ENCODE data around the gene FGF10. TPM values are rescaled to one million over a fixed set of nuclear protein-coding genes. Genes with fewer than 3 reads are reported as not detected.

The FGF10 gene
- total and polyA plus RNA-seq, 2 donors: 0.59 to 0.99 TPM

DNA sequence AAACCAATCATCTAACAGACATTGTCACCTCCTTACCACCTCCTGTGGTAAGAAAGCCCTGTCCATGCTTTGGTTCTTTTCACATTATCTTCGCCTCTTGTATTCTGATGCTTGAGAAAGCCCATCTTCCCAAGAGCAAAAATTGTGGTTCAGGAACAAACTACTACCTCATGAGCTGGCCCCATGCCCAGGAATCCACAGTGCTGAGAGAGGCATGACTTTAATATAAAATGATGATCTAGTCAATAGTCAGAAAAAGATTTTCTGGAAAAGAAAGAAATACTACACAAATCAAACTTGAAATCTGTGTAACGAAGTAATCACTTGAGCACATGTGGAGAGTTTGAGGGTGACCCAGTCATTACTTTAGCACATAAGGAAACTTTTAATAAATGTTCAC, 94.7 kb downstream of the FGF10 start:
- H3K36me3 ChIP-seq (ENCODE audit: control insufficient read depth in 2 of 2, insufficient read depth in 2 of 2, low read length in 1 of 2): no peaks in the 10 kb centered on the region
- no peaks in the 10 kb centered on the region for H3K27me3 ChIP-seq (ENCODE audit: control insufficient read depth in 2 of 2, insufficient read depth in 1 of 2, low read length in 1 of 2)
- no peak overlapping the region for H3K27ac ChIP-seq (ENCODE audit: low read depth in 1 of 2, low read length in 1 of 2)
- 88% methylated on average over 2 of the region's 2 CpGs for WGBS
- H3K9me3 ChIP-seq (ENCODE audit: control insufficient read depth in 2 of 2, insufficient read depth in 1 of 2, low read length in 1 of 2): no peaks in the 10 kb centered on the region
- H3K4me3 ChIP-seq (ENCODE audit: low read length in 2 of 2): no peak overlapping the region
- H3K4me1 ChIP-seq (ENCODE audit: control insufficient read depth in 2 of 2, insufficient read depth in 2 of 2, low read length in 2 of 2): no peaks in the 10 kb centered on the region
- no peak for DNase-seq (ENCODE audit: low read depth in 6 of 9, low spot score in 9 of 9)

DNA sequence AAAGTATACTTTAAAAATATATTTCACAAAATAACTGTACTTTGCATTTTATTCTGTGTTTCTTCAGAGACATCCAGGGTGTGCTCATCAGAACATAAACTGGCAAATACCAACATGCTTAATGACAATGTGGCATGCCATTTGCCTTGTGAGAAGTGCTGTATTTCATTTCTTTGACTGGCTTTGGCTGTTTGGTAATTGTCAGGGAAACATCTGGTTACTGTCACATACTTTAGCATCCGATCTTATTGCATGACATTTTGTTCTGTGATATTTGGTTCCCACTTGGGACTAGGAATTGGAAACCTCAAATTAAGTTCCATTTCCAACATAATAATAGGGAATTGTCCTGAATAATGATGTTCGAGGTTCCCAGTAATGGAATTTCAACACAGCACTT, 96.5 kb downstream of the FGF10 start:
- no peak for DNase-seq (ENCODE audit: low read depth in 6 of 9, low spot score in 9 of 9)

DNA sequence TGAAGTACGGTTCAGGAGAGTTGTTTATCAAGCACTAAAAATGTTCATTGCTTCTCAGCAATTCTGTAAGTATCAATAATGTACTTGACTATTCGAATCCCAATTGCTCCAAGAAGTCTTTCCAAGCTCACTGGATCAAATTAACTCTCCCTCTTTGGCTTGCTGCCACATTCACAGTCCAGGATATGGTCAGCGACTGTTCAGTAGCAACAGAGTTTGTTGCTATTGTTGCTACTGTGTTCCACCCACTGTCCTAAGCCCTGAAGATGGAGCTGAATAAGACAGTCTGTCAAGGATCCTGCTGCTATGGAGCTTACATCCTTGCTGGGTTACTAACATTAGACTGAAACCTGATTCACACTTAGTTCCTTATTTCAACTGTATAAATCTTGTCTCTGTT, 110.8 kb downstream of the FGF10 start:
- WGBS: 83% methylated on average over 3 of the region's 3 CpGs
- Histone ChIP-seq H3K27ac (ENCODE audit: low read depth in 1 of 2, low read length in 1 of 2) (no peak overlapping the region), H3K4me3 (ENCODE audit: low read length in 2 of 2) (no peak overlapping the region), H3K36me3 (ENCODE audit: control insufficient read depth in 2 of 2, insufficient read depth in 2 of 2, low read length in 1 of 2) (no peaks in the 10 kb centered on the region), H3K9me3 (ENCODE audit: control insufficient read depth in 2 of 2, insufficient read depth in 1 of 2, low read length in 1 of 2) (no peaks in the 10 kb centered on the region), H3K4me1 (ENCODE audit: control insufficient read depth in 2 of 2, insufficient read depth in 2 of 2, low read length in 2 of 2) (no peaks in the 10 kb centered on the region), H3K27me3 (ENCODE audit: control insufficient read depth in 2 of 2, insufficient read depth in 1 of 2, low read length in 1 of 2) (no peaks in the 10 kb centered on the region)
- DNase-seq (ENCODE audit: low read depth in 6 of 9, low spot score in 9 of 9): no peak

More for the DNA sequence above, 96.5 kb downstream of the FGF10 start:
- Histone ChIP-seq H3K27ac (ENCODE audit: low read depth in 1 of 2, low read length in 1 of 2) (no peak overlapping the region), H3K36me3 (ENCODE audit: control insufficient read depth in 2 of 2, insufficient read depth in 2 of 2, low read length in 1 of 2) (no peaks in the 10 kb centered on the region), H3K27me3 (ENCODE audit: control insufficient read depth in 2 of 2, insufficient read depth in 1 of 2, low read length in 1 of 2) (no peaks in the 10 kb centered on the region), H3K4me1 (ENCODE audit: control insufficient read depth in 2 of 2, insufficient read depth in 2 of 2, low read length in 2 of 2) (no peaks in the 10 kb centered on the region), H3K9me3 (ENCODE audit: control insufficient read depth in 2 of 2, insufficient read depth in 1 of 2, low read length in 1 of 2) (no peaks in the 10 kb centered on the region), H3K4me3 (ENCODE audit: low read length in 2 of 2) (no peak overlapping the region)
- 78% methylated on average over 2 of the region's 2 CpGs for WGBS

DNA sequence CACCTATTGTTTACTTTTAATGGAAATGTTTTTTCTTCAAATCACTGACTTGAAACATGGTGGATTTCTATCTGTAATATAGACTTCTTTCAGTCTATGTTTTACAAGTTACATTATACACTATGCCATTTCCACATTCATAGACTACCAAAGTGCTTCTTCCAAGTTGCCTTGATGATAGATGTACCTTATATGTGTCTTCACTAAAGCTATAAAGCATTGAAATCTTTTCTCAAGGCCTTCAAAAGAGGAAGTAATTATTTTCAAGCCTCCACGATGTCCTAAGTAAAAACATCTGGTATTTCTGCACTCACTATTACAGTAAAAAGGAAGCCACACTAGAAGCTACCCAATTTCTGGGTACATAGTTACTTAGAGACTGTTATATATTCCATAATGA, 113.3 kb downstream of the FGF10 start:
- Histone ChIP-seq H3K36me3 (ENCODE audit: control insufficient read depth in 2 of 2, insufficient read depth in 2 of 2, low read length in 1 of 2) (no peaks in the 10 kb centered on the region), H3K27ac (ENCODE audit: low read depth in 1 of 2, low read length in 1 of 2) (no peak overlapping the region), H3K27me3 (ENCODE audit: control insufficient read depth in 2 of 2, insufficient read depth in 1 of 2, low read length in 1 of 2) (no peaks in the 10 kb centered on the region), H3K4me3 (ENCODE audit: low read length in 2 of 2) (no peak overlapping the region), H3K4me1 (ENCODE audit: control insufficient read depth in 2 of 2, insufficient read depth in 2 of 2, low read length in 2 of 2) (no peaks in the 10 kb centered on the region), H3K9me3 (ENCODE audit: control insufficient read depth in 2 of 2, insufficient read depth in 1 of 2, low read length in 1 of 2) (no peaks in the 10 kb centered on the region)
- no peak for DNase-seq (ENCODE audit: low read depth in 6 of 9, low spot score in 9 of 9)
- 3% methylated on average over 1 of the region's 1 CpG for WGBS

DNA sequence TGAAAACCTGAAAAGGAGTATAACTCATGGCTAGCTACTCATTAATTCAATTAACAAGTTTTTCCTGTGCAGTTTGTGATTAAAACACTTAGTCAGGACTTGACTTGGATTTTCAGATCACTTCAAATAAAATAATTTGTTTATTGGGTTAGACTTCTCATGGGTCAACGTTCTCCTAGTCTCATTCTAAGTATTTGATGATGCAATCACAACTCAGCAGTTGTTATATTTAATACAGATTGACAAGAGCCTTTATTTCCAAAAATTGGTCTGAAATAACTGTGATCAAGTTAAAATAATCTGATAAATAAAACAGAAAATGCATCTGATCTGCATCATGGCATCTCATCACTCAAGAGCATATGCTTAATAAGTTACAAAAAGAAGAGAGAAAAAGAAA, 113.9 kb downstream of the FGF10 start:
- Histone ChIP-seq H3K36me3 (ENCODE audit: control insufficient read depth in 2 of 2, insufficient read depth in 2 of 2, low read length in 1 of 2) (no peaks in the 10 kb centered on the region), H3K9me3 (ENCODE audit: control insufficient read depth in 2 of 2, insufficient read depth in 1 of 2, low read length in 1 of 2) (no peaks in the 10 kb centered on the region), H3K4me1 (ENCODE audit: control insufficient read depth in 2 of 2, insufficient read depth in 2 of 2, low read length in 2 of 2) (no peaks in the 10 kb centered on the region), H3K4me3 (ENCODE audit: low read length in 2 of 2) (no peak overlapping the region), H3K27ac (ENCODE audit: low read depth in 1 of 2, low read length in 1 of 2) (no peak overlapping the region), H3K27me3 (ENCODE audit: control insufficient read depth in 2 of 2, insufficient read depth in 1 of 2, low read length in 1 of 2) (no peaks in the 10 kb centered on the region)
- DNase-seq (ENCODE audit: low read depth in 6 of 9, low spot score in 9 of 9): no peak
- 48% methylated on average over 1 of the region's 1 CpG for WGBS

DNA sequence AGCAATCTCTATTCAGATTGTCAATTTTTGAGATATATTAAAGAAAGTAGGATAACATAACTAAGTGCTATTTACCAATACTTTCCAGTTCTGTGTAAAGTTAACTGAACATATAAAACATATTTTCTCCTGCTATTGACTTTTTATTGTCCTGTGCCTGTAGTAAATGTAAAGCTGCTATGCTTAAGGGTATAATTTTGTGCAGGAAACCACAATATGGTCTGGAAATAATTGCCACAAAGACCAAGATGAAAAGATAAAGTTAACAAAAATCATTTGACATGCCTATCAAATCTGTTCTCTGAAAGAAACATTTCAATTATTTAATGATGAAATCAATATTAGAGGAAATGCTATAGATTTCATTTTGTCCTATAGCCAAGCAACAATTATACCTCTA, 121.3 kb downstream of the FGF10 start:
- H3K27ac ChIP-seq (ENCODE audit: low read depth in 1 of 2, low read length in 1 of 2): no peak overlapping the region
- no peaks in the 10 kb centered on the region for H3K4me1 ChIP-seq (ENCODE audit: control insufficient read depth in 2 of 2, insufficient read depth in 2 of 2, low read length in 2 of 2)

DNA sequence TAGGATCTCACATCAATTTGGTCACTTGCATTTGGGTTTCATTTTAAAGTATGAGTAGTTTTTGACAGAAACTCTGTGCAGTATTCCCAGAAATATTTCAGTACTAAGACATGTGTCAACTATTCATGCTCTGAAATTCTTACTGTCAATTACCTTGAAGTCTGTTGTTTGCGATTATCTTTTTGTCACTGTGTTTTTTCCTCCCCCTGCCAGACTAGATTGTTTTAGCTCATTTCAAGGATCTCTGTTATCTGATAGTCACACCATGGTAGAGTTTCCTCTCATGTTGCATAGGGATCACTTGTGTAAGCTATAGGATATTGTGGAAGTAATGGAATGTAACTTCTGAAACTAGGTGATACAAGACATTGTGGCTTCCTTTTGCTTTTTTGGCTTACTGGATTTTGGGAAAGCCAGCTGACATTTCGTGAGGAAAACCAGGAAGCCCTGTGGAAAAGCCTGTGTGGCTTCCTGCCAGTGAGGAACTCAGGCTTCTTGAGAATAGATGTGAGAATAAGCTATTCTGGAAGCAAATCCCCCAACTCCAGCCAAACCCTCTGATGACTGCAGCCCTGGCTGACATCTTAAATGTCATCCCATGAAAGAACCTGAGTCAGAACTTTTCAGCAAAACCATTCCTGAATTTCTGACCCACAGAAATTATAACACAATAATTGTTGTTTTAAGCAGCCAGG, 122.2 kb downstream of the FGF10 start:
- Histone ChIP-seq H3K27ac (ENCODE audit: low read depth in 1 of 2, low read length in 1 of 2) (no peak overlapping the region), H3K36me3 (ENCODE audit: control insufficient read depth in 2 of 2, insufficient read depth in 2 of 2, low read length in 1 of 2) (no peaks in the 10 kb centered on the region), H3K27me3 (ENCODE audit: control insufficient read depth in 2 of 2, insufficient read depth in 1 of 2, low read length in 1 of 2) (no peaks in the 10 kb centered on the region), H3K4me1 (ENCODE audit: control insufficient read depth in 2 of 2, insufficient read depth in 2 of 2, low read length in 2 of 2) (no peaks in the 10 kb centered on the region), H3K9me3 (ENCODE audit: control insufficient read depth in 2 of 2, insufficient read depth in 1 of 2, low read length in 1 of 2) (no peaks in the 10 kb centered on the region), H3K4me3 (ENCODE audit: low read length in 2 of 2) (no peak overlapping the region)
- 69% methylated on average over 2 of the region's 2 CpGs for WGBS
- DNase-seq (ENCODE audit: low read depth in 6 of 9, low spot score in 9 of 9): no peak

More for the DNA sequence above, 121.3 kb downstream of the FGF10 start:
- Histone ChIP-seq H3K36me3 (ENCODE audit: control insufficient read depth in 2 of 2, insufficient read depth in 2 of 2, low read length in 1 of 2) (no peaks in the 10 kb centered on the region), H3K9me3 (ENCODE audit: control insufficient read depth in 2 of 2, insufficient read depth in 1 of 2, low read length in 1 of 2) (no peaks in the 10 kb centered on the region), H3K27me3 (ENCODE audit: control insufficient read depth in 2 of 2, insufficient read depth in 1 of 2, low read length in 1 of 2) (no peaks in the 10 kb centered on the region), H3K4me3 (ENCODE audit: low read length in 2 of 2) (no peak overlapping the region)
- DNase-seq (ENCODE audit: low read depth in 6 of 9, low spot score in 9 of 9): no peak

DNA sequence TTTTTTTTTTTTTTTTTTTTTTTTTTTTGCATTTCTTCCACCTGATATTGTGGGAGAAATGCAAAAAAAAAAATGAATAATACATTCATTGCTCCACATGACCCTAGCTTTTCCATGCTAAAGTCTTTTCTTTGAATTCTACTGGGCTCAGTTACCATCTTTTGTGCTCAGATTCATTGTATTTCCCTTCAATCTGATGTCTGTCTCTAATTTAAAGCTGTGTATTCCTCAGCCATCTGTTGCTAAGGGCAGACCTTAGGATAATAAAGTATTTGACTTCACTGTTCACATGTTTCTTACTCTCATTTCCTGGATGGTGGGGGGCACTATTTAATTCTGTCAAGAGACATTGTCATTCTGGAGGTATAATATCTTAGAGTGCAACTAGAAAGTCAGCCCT, 123.5 kb downstream of the FGF10 start:
- DNase-seq (ENCODE audit: low read depth in 6 of 9, low spot score in 9 of 9): no peak
- Histone ChIP-seq H3K4me3 (ENCODE audit: low read length in 2 of 2) (no peak overlapping the region), H3K4me1 (ENCODE audit: control insufficient read depth in 2 of 2, insufficient read depth in 2 of 2, low read length in 2 of 2) (no peaks in the 10 kb centered on the region), H3K27ac (ENCODE audit: low read depth in 1 of 2, low read length in 1 of 2) (no peak overlapping the region), H3K27me3 (ENCODE audit: control insufficient read depth in 2 of 2, insufficient read depth in 1 of 2, low read length in 1 of 2) (no peaks in the 10 kb centered on the region), H3K36me3 (ENCODE audit: control insufficient read depth in 2 of 2, insufficient read depth in 2 of 2, low read length in 1 of 2) (no peaks in the 10 kb centered on the region), H3K9me3 (ENCODE audit: control insufficient read depth in 2 of 2, insufficient read depth in 1 of 2, low read length in 1 of 2) (no peaks in the 10 kb centered on the region)

DNA sequence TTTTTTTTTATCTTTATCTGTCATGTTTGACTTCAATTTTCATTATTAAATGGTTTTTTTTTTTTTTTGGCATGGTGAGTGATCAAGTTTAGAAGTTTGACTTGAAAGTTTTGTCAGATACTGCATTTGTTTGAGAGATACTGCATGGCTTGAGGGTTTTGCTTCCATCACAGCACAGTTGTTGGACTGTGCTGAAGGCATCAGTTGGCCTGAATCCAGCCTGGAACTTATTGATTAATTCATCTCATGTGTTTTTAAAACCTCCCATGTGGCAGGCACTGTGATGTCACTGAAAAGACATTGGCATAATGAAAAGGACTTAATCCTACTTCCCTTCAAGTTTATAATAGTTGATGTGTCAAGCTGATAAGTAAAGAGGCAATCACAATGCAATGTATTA, 128.4 kb downstream of the FGF10 start:
- Histone ChIP-seq H3K4me3 (ENCODE audit: low read length in 2 of 2) (no peak overlapping the region), H3K27me3 (ENCODE audit: control insufficient read depth in 2 of 2, insufficient read depth in 1 of 2, low read length in 1 of 2) (no peaks in the 10 kb centered on the region), H3K9me3 (ENCODE audit: control insufficient read depth in 2 of 2, insufficient read depth in 1 of 2, low read length in 1 of 2) (no peaks in the 10 kb centered on the region), H3K36me3 (ENCODE audit: control insufficient read depth in 2 of 2, insufficient read depth in 2 of 2, low read length in 1 of 2) (no peaks in the 10 kb centered on the region), H3K4me1 (ENCODE audit: control insufficient read depth in 2 of 2, insufficient read depth in 2 of 2, low read length in 2 of 2) (no peaks in the 10 kb centered on the region), H3K27ac (ENCODE audit: low read depth in 1 of 2, low read length in 1 of 2) (no peak overlapping the region)
- DNase-seq (ENCODE audit: low read depth in 6 of 9, low spot score in 9 of 9): no peak
